Measurements from ENCODE around the gene NUAK2.

The NUAK2 gene

DNA sequence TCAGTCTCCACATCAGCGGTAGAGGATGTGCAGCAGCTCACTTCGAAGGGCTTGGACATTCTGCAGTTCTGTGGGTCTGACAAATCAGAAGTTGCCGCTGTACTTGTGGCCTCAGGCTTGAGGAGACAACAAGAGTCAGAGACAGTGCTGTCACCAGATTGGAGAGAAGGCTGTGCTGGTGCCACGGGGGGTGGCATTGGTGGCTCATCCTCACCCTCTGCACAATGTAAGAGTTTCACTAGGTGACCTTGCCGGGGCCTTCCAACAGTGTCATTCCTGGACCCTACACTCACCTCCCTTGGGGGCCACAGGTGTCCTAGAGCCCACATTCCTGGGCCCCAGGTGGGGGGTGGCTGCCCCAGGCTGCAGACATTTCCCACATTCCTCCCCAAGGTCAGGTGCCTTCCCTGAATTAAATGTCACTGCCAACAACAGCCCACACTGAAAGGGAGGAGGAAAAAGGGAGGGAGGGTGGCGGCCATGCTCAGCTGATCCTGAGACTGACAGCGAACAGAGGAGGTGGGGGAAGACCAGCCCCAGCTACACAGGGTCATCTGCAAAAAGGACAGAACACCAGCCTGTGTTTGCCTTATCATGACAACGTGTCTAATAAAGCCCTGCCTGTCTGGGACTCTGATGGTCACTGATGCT lies 47.4 kb downstream of the NUAK2 start:
- Histone ChIP-seq H3K4me1 (ENCODE audit: control insufficient read depth, low read depth, low read length) (peaks cover 10% of the 10 kb centered on the region), H3K9me3 (ENCODE audit: control insufficient read depth, low read depth, low read length) (no peaks in the 10 kb centered on the region), H3K4me3 (ENCODE audit: low read length) (no peak overlapping the region), H3K27me3 (ENCODE audit: control insufficient read depth, insufficient read depth, low read length) (no peaks in the 10 kb centered on the region), H3K36me3 (ENCODE audit: control insufficient read depth, low read depth, low read length) (no peaks in the 10 kb centered on the region), H3K27ac (ENCODE audit: low read length) (no peak overlapping the region), H3K9ac (ENCODE audit: low read length) (no peak overlapping the region)

DNA sequence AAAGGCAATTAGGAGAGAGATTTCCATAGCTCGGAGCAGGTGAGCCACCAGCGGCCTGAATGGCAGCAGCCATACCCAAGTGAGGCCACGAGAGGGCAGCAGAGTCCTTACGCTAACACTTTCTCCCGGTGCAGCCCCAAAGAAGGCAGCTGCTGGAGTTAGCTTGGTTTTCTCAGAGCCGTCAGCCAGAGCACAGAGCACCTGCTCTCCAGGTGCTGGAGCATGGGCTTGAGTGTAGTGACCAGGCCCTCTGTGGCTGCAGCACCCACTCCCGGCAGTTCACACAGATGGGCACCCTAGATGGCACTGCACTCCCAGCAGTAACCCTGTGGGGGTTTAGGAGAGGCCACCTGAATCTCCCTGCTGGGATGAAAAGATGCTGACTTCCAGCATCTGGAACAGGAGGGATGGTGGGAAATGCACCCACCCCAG lies 48.0 kb downstream of the NUAK2 start:
- Histone ChIP-seq H3K9me3 (ENCODE audit: control insufficient read depth, low read depth, low read length) (no peaks in the 10 kb centered on the region), H3K27me3 (ENCODE audit: control insufficient read depth, insufficient read depth, low read length) (no peaks in the 10 kb centered on the region), H3K4me3 (ENCODE audit: low read length) (no peak overlapping the region), H3K36me3 (ENCODE audit: control insufficient read depth, low read depth, low read length) (no peaks in the 10 kb centered on the region), H3K9ac (ENCODE audit: low read length) (no peak overlapping the region), H3K4me1 (ENCODE audit: control insufficient read depth, low read depth, low read length) (peaks cover 10% of the 10 kb centered on the region), H3K27ac (ENCODE audit: low read length) (no peak overlapping the region)

DNA sequence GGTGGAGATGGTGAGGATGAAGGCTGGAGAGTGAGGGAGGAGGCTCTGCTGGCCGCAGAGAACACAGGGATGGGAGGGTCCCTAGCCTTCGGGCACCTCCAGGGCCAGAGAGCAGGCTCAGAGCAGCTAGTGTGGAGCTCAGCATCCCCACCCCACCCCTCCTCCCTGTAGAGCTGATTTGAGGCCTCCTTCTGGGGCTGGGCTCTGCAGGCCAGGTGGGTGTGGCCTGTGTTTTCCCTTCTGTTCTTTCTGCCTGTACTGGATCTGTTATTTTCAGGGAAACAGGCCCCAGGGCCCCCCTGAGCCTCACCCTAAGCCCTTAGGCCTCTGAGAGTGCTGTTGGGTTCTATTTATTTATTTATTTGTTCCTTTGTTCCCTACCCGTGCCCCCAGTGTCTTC lies 49.0 kb downstream of the NUAK2 start:
- Histone ChIP-seq H3K27ac (ENCODE audit: low read length) (no peak overlapping the region), H3K9ac (ENCODE audit: low read length) (no peak overlapping the region), H3K27me3 (ENCODE audit: control insufficient read depth, insufficient read depth, low read length) (no peaks in the 10 kb centered on the region), H3K36me3 (ENCODE audit: control insufficient read depth, low read depth, low read length) (no peaks in the 10 kb centered on the region), H3K4me3 (ENCODE audit: low read length) (no peak overlapping the region), H3K9me3 (ENCODE audit: control insufficient read depth, low read depth, low read length) (no peaks in the 10 kb centered on the region), H3K4me1 (ENCODE audit: control insufficient read depth, low read depth, low read length) (peaks cover 10% of the 10 kb centered on the region)

DNA sequence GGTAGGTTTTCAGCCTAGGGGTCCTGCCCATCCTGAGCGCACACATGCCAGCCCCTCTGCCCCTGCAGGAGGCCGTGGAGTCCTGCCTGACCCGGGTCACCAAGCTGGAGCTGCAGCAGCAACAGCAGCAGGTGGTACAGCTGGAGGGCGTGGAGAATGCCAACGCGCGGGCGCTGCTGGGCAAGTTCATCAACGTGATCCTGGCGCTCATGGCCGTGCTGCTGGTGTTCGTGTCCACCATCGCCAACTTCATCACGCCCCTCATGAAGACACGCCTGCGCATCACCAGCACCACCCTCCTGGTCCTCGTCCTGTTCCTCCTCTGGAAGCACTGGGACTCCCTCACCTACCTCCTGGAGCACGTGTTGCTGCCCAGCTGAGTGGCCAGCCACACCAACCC lies 49.8 kb downstream of the NUAK2 start:
- peaks cover 16% of the 10 kb centered on the region for H3K4me1 ChIP-seq (ENCODE audit: control insufficient read depth, low read depth, low read length)
- no peak overlapping the region for H3K27ac ChIP-seq (ENCODE audit: low read length)
- no peaks in the 10 kb centered on the region for H3K9me3 ChIP-seq (ENCODE audit: control insufficient read depth, low read depth, low read length)
- H3K27me3 ChIP-seq (ENCODE audit: control insufficient read depth, insufficient read depth, low read length): no peaks in the 10 kb centered on the region
- no peaks in the 10 kb centered on the region for H3K36me3 ChIP-seq (ENCODE audit: control insufficient read depth, low read depth, low read length)
- H3K9ac ChIP-seq (ENCODE audit: low read length): no peak overlapping the region
- no peak overlapping the region for H3K4me3 ChIP-seq (ENCODE audit: low read length)

DNA sequence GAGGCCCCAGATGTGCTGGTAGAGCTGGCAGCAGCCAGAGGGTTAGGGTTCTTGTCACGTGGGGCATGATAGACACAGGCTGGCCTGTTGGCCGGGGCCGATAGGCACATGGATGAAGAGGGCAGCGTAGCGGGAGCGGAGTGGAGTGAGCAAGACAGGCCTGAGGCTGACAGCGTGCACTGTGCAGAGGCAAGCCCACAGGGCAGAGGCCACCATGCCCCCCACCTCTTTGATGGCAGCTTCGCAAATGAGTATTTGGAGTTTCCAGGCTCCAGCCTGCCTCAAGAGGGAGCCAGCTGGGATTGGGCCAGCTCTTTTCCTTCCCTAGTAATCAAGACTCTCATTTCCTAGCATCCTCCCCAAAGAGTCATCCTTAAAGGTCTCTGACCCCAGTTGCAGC lies 50.3 kb downstream of the NUAK2 start:
- peaks cover 18% of the 10 kb centered on the region for H3K4me1 ChIP-seq (ENCODE audit: control insufficient read depth, low read depth, low read length)

DNA sequence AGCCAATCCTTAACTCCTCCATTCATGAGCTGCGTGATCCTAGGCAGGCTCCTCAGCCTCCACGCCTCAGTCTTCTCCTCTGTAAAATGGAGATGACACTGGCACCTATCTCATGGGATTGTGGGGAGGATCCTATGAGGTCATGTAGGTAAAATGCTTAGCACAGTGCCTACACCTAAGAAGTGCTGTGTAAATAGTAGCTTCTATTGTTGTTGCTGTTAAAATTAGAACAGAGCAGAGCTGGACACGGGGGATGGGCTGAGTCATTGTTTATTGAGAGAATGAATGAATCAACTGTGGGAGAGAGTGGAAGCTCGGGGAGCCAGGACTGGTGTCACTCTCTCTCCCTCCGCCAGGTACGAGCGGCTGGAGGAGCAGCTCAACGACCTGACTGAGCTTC lies 50.8 kb downstream of the NUAK2 start:
- no peak overlapping the region for H3K27ac ChIP-seq (ENCODE audit: low read length)
- H3K4me1 ChIP-seq (ENCODE audit: control insufficient read depth, low read depth, low read length): peaks cover 18% of the 10 kb centered on the region
- no peaks in the 10 kb centered on the region for H3K36me3 ChIP-seq (ENCODE audit: control insufficient read depth, low read depth, low read length)

More for the DNA sequence above, 50.3 kb downstream of the NUAK2 start:
- Histone ChIP-seq H3K9ac (ENCODE audit: low read length) (no peak overlapping the region), H3K9me3 (ENCODE audit: control insufficient read depth, low read depth, low read length) (no peaks in the 10 kb centered on the region), H3K36me3 (ENCODE audit: control insufficient read depth, low read depth, low read length) (no peaks in the 10 kb centered on the region), H3K4me3 (ENCODE audit: low read length) (no peak overlapping the region), H3K27ac (ENCODE audit: low read length) (no peak overlapping the region), H3K27me3 (ENCODE audit: control insufficient read depth, insufficient read depth, low read length) (no peaks in the 10 kb centered on the region)

DNA sequence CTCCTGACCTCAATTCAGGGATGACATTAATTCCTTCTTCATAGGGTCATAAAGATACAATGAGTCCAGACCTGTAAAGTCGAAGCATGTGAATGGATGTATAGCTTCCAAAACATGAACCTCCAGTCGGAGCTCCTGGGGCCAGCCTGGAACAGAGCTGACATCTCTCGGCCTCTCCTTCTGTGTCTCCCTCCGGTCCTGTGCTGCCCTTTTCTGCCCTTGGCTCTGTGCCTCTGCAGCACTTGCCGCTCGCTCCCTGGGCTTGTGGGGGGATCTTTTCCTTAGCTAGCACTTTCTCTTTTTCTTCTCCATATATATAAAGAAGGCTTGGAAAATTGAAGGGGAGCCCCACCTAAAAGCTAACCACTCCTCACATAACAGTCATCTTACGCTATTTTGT lies 51.3 kb downstream of the NUAK2 start:
- Histone ChIP-seq H3K9ac (ENCODE audit: low read length) (no peak overlapping the region), H3K36me3 (ENCODE audit: control insufficient read depth, low read depth, low read length) (no peaks in the 10 kb centered on the region), H3K27me3 (ENCODE audit: control insufficient read depth, insufficient read depth, low read length) (no peaks in the 10 kb centered on the region), H3K27ac (ENCODE audit: low read length) (no peak overlapping the region), H3K9me3 (ENCODE audit: control insufficient read depth, low read depth, low read length) (no peaks in the 10 kb centered on the region), H3K4me3 (ENCODE audit: low read length) (no peak overlapping the region), H3K4me1 (ENCODE audit: control insufficient read depth, low read depth, low read length) (peaks cover 18% of the 10 kb centered on the region)

More for the DNA sequence above, 50.8 kb downstream of the NUAK2 start:
- Histone ChIP-seq H3K9me3 (ENCODE audit: control insufficient read depth, low read depth, low read length) (no peaks in the 10 kb centered on the region), H3K27me3 (ENCODE audit: control insufficient read depth, insufficient read depth, low read length) (no peaks in the 10 kb centered on the region), H3K4me3 (ENCODE audit: low read length) (no peak overlapping the region), H3K9ac (ENCODE audit: low read length) (no peak overlapping the region)

DNA sequence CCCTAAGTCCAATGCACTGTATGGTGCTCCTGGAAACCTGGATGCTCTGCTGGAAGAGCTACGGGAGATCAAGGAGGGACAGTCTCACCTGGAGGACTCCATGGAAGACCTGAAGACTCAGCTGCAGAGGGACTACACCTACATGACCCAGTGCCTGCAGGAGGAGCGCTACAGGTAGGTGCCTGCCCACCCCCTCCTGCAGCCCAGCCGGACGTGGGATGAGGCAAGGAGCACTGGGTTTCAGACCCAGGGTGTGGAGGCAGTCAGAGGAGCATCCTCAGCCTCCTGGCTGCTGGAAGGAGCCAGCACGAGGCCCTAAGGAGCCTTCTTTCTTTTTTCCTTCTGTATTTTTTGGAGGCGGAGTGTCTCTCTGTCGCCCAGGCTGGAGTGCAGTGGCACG lies 51.8 kb downstream of the NUAK2 start:
- peaks cover 18% of the 10 kb centered on the region for H3K4me1 ChIP-seq (ENCODE audit: control insufficient read depth, low read depth, low read length)
- no peaks in the 10 kb centered on the region for H3K36me3 ChIP-seq (ENCODE audit: control insufficient read depth, low read depth, low read length)
- no peak overlapping the region for H3K27ac ChIP-seq (ENCODE audit: low read length)

DNA sequence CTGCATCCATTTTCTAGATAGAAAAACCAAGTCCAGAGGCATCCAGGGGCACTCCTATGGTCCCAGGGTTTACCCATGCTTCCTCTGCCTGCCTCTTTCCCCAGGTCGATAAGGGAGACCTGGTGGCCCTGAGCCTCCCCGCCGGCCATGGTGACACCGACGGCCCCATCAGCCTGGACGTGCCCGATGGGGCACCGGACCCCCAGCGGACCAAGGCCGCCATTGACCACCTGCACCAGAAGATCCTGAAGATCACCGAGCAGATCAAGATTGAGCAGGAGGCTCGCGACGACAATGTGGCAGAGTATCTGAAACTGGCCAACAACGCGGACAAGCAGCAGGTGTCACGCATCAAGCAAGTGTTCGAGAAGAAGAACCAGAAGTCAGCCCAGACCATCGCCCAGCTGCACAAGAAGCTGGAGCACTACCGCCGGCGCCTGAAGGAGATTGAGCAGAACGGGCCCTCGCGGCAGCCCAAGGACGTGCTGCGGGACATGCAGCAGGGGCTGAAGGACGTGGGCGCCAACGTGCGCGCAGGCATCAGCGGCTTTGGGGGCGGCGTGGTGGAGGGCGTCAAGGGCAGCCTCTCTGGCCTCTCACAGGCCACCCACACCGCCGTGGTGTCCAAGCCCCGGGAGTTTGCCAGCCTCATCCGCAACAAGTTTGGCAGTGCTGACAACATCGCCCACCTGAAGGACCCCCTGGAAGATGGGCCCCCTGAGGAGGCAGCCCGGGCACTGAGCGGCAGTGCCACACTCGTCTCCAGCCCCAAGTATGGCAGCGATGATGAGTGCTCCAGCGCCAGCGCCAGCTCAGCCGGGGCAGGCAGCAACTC lies 52.5 kb downstream of the NUAK2 start:
- H3K36me3 ChIP-seq (ENCODE audit: control insufficient read depth, low read depth, low read length): no peaks in the 10 kb centered on the region
- no peaks in the 10 kb centered on the region for H3K27me3 ChIP-seq (ENCODE audit: control insufficient read depth, insufficient read depth, low read length)
- H3K4me1 ChIP-seq (ENCODE audit: control insufficient read depth, low read depth, low read length): peaks cover 14% of the 10 kb centered on the region
- no peak overlapping the region for H3K27ac ChIP-seq (ENCODE audit: low read length)
- no peaks in the 10 kb centered on the region for H3K9me3 ChIP-seq (ENCODE audit: control insufficient read depth, low read depth, low read length)
- H3K4me3 ChIP-seq (ENCODE audit: low read length): no peak overlapping the region
- no peak overlapping the region for H3K9ac ChIP-seq (ENCODE audit: low read length)

More for the DNA sequence above, 51.8 kb downstream of the NUAK2 start:
- no peak overlapping the region for H3K9ac ChIP-seq (ENCODE audit: low read length)
- no peak overlapping the region for H3K4me3 ChIP-seq (ENCODE audit: low read length)
- no peaks in the 10 kb centered on the region for H3K9me3 ChIP-seq (ENCODE audit: control insufficient read depth, low read depth, low read length)
- no peaks in the 10 kb centered on the region for H3K27me3 ChIP-seq (ENCODE audit: control insufficient read depth, insufficient read depth, low read length)

DNA sequence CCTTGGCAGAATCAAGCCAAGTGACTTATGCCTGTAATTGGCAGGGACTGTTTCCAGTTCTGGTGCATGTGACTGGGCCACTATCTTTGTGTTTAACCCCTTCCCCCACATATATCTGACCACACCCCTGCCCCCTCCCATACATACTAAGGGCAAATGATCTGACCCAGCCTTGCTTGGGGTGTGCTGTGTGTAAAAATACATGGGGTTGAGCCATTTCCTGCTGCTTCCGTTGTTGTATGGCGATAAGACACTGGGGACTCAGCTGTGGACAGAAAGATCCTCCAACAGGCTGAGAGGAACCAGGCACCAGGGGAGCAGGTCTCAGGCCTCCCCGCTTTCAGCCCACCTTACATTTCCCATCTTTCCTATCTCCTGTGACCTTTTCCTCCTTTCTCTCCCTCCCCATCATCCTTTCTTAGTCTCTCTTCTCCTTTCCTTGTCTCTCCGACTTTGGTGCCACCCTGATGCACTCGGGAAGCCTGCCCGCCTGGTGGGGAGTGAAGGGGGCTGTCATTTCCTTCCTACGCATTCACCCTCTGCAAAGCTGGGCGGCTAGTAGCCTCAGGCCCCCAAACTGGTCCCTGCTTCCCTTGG lies 54.1 kb downstream of the NUAK2 start:
- Histone ChIP-seq H3K27ac (ENCODE audit: low read length) (no peak overlapping the region), H3K36me3 (ENCODE audit: control insufficient read depth, low read depth, low read length) (no peaks in the 10 kb centered on the region), H3K4me3 (ENCODE audit: low read length) (no peak overlapping the region), H3K9me3 (ENCODE audit: control insufficient read depth, low read depth, low read length) (no peaks in the 10 kb centered on the region), H3K9ac (ENCODE audit: low read length) (no peak overlapping the region), H3K4me1 (ENCODE audit: control insufficient read depth, low read depth, low read length) (peaks cover 15% of the 10 kb centered on the region), H3K27me3 (ENCODE audit: control insufficient read depth, insufficient read depth, low read length) (no peaks in the 10 kb centered on the region)

DNA sequence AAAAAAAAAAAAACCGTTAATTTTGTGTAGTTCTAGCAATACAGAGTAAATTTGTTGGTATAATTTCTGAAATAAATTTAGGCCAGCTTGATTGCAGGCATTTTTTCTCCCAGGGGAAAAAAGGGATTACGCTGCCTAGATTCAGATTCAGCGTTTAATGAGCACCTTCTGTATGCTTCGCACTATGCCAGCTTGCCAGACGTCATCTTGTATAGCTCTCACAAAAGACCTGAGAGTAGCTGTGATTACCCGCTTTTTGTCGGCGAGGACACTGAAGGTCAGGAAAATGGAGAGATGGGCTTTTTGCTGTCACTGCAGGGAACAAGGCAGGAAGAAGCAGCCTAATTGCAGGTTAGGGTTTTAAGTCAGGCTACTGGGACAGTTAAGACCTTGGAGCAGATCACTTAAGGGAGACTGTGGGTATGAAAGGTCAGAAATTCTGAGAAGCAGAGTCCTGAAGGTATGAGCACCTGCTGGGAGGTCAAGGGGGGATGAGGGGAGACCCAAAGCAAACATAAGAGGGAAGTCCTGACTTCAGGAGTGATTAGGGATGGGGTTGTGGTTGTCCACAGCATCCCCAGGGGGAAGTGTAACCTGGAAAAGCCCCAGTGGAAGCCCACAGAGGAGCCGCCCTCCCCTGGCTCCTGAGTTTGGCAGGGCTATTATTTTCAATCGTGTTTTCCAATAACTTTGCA lies 54.8 kb downstream of the NUAK2 start:
- no peaks in the 10 kb centered on the region for H3K36me3 ChIP-seq (ENCODE audit: control insufficient read depth, low read depth, low read length)
- H3K9ac ChIP-seq (ENCODE audit: low read length): no peak overlapping the region
- H3K27ac ChIP-seq (ENCODE audit: low read length): no peak overlapping the region
- peaks cover 21% of the 10 kb centered on the region for H3K4me1 ChIP-seq (ENCODE audit: control insufficient read depth, low read depth, low read length)
- no peak overlapping the region for H3K4me3 ChIP-seq (ENCODE audit: low read length)
- no peaks in the 10 kb centered on the region for H3K9me3 ChIP-seq (ENCODE audit: control insufficient read depth, low read depth, low read length)
- no peaks in the 10 kb centered on the region for H3K27me3 ChIP-seq (ENCODE audit: control insufficient read depth, insufficient read depth, low read length)

Data from iPS-18a (cell line).